ENCODE measurements around the gene GIPR. TPM values are rescaled to one million over a fixed set of nuclear protein-coding genes. Genes with fewer than 3 reads are reported as not detected.
A peak's percentile ranks its signal among the peaks of the same experiment; 100 is the strongest.

GIPR gene
- total and polyA plus RNA-seq, 7 donors: under 0.01 to 0.08 TPM; not detected in 5

DNA sequence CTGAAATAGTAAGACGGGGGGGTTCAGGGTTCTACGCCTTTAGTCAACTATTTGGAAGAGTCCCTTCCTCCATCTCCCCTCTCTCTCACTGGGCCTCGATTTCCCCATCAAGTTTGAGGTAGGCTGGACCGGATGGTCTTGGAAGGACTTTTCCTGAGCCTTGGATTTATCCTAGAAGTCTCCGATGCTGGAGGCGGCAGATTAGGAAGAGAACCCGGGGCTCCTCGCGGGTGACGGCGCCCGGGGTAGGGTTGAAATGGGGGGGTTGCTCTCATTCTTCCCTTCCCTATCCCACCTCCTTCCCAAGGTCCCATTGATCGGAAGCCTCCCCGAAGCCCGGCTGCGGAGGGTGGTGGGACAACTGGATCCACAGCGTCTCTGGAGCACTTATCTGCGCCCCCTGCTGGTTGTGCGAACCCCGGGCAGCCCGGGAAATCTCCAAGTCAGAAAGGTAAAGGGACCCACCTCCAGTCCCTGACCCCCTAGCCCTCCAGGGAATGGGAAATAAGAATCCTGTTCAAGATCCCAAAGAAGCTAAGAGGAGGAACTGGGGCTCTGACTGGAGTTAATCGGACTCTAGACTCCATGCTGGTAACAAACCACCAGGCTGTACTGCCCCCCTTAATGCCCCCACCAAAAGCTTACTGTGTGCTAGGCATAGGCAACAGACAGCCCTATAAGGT, 25.2 kb downstream of the GIPR start:
- ATAC-seq: peak in 1 of 4 donors; percentile 39
- H3K4me1 ChIP-seq: peaks cover 11% of the 10 kb centered on the region
- H3K36me3 ChIP-seq (ENCODE audit: insufficient read depth in 1 of 2, low read depth in 1 of 2): peaks cover 0 to 25% of the 10 kb centered on the region in 2 donors
- peak overlapping the region; percentile 93 for H3K4me3 ChIP-seq
- DNase-seq: peak; percentile 81 to 89
- WGBS, 3 donors: 1 to 2% (median 1%) methylated on average over 22 of the region's 22 CpGs
- H3K27me3 ChIP-seq (ENCODE audit: insufficient read depth in 3 of 3, low read length in 2 of 3): no peaks in the 10 kb centered on the region
- H3K27ac ChIP-seq: peak overlapping the region; percentile 93
- TF ChIP-seq, protein P1, sequence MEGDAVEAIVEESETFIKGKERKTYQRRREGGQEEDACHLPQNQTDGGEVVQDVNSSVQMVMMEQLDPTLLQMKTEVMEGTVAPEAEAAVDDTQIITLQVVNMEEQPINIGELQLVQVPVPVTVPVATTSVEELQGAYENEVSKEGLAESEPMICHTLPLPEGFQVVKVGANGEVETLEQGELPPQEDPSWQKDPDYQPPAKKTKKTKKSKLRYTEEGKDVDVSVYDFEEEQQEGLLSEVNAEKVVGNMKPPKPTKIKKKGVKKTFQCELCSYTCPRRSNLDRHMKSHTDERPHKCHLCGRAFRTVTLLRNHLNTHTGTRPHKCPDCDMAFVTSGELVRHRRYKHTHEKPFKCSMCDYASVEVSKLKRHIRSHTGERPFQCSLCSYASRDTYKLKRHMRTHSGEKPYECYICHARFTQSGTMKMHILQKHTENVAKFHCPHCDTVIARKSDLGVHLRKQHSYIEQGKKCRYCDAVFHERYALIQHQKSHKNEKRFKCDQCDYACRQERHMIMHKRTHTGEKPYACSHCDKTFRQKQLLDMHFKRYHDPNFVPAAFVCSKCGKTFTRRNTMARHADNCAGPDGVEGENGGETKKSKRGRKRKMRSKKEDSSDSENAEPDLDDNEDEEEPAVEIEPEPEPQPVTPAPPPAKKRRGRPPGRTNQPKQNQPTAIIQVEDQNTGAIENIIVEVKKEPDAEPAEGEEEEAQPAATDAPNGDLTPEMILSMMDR (IDR thresholded peaks at IDR 0.05): peak; percentile 77
- H3K9me3 ChIP-seq: no peaks in the 10 kb centered on the region
- intact Hi-C loops (cut with DNase I): no loop called here

DNA sequence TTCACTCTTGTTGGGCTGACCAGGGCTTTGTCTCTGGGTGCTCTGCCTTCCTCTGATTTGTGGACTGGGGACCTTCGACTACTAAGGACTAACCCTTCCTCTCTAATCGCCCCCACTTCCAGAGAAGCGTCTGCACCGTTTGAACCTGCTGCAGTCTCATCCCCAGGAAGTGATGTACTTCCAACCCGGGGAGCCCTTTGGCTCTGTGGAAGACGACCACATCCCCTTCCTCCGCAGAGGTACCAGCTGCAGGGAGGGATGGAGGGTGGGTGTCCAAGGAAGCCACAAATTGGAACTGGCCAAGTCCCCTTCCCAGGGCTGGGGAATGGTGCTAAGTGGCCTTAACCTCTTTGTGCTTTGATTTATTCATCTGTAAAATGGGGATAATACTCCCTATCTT, 33.7 kb downstream of the GIPR start:
- ATAC-seq (no peak), DNase-seq (no peak)
- Histone ChIP-seq H3K4me1 (no peaks in the 10 kb centered on the region), H3K27ac (no peak overlapping the region), H3K36me3 (ENCODE audit: insufficient read depth in 1 of 2, low read depth in 1 of 2) (peaks cover 0 to 10% of the 10 kb centered on the region in 2 donors), H3K4me3 (no peak overlapping the region), H3K9me3 (no peaks in the 10 kb centered on the region), H3K27me3 (ENCODE audit: insufficient read depth in 3 of 3, low read length in 2 of 3) (no peaks in the 10 kb centered on the region)
- 57 to 70% (median 68%) methylated on average over 7 of the region's 7 CpGs for WGBS, 3 donors
- intact Hi-C loops (cut with DNase I): no loop called here
- TF ChIP-seq, protein P1 (IDR thresholded peaks at IDR 0.05): no peak

DNA sequence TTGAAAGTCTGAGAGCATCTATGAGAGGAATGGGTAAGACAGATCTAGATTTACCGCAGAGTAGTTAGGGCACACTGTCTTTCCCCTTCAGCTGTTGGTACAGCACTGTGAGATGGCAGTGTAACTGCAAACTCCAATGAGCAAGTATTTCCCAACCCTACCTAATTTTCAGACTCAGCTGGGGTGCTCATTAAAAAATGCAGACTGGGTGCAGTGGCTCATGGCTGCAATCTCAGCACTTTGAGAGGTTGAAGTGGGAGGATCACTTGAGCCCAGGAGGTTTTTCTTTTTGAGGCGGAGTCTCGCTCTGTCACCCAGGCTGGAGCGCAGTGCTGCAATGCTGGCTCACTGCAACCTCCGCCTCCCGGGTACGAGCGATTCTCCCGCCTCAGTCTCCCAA, 37.1 kb downstream of the GIPR start:
- H3K27ac ChIP-seq: no peak overlapping the region
- H3K4me1 ChIP-seq: no peaks in the 10 kb centered on the region
- no peaks in the 10 kb centered on the region for H3K27me3 ChIP-seq (ENCODE audit: insufficient read depth in 3 of 3, low read length in 2 of 3)
- no peak for ATAC-seq
- DNase-seq: no peak
- H3K36me3 ChIP-seq (ENCODE audit: insufficient read depth in 1 of 2, low read depth in 1 of 2): peaks cover 0 to 10% of the 10 kb centered on the region in 2 donors
- no peaks in the 10 kb centered on the region for H3K9me3 ChIP-seq
- 89 to 97% (median 94%) methylated on average over 9 of the region's 9 CpGs for WGBS, 3 donors
- intact Hi-C loops (cut with DNase I): no loop called here
- TF ChIP-seq, protein P1 (IDR thresholded peaks at IDR 0.05): no peak
- H3K4me3 ChIP-seq: no peak overlapping the region

DNA sequence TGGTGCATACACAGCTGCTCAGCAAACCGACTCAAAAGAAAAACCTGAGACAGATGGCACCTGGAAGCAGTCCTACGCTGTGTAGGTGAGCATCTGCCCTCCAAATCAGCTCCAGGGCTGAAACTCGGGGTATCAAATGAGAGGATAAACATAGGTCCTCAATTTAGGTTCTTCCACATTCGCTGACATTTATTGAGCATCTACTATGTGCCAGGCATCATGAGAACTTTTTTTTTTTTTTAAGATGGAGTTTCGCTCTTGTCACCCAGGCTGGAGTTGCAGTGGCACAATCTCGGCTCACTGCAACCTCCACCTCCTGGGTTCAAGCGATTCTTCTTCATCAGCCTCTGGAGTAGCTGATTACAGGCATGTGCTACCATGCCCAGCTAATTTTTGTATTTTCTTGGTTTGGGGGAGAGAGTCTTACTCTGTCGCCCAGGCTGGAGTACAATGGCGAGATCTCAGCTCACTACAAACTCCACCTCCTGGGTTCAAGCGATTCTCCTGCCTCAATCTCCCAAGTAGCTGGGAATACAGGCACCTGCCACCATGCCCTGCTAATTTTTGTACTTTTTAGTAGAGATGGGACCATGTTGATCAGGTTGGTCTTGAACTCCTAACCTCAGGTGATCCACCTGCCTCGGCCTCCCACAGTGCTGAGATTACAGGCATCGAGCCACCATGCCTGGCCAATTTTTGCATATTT, 37.8 kb downstream of the GIPR start:
- ATAC-seq: no peak
- no peak overlapping the region for H3K27ac ChIP-seq
- no peaks in the 10 kb centered on the region for H3K27me3 ChIP-seq (ENCODE audit: insufficient read depth in 3 of 3, low read length in 2 of 3)
- peaks cover 0 to 10% of the 10 kb centered on the region in 2 donors for H3K36me3 ChIP-seq (ENCODE audit: insufficient read depth in 1 of 2, low read depth in 1 of 2)
- H3K9me3 ChIP-seq: no peaks in the 10 kb centered on the region
- H3K4me1 ChIP-seq: no peaks in the 10 kb centered on the region
- H3K4me3 ChIP-seq: no peak overlapping the region
- TF ChIP-seq, protein P1 (IDR thresholded peaks at IDR 0.05): no peak
- 88 to 93% (median 92%) methylated on average over 12 of the region's 12 CpGs for WGBS, 3 donors
- DNase-seq: no peak
- intact Hi-C loops (cut with DNase I): no loop called here
